Measurements from ENCODE around the gene RBM4. TPM values are rescaled to one million over a fixed set of nuclear protein-coding genes. Genes with fewer than 3 reads are reported as not detected.

RBM4 gene
- total and polyA plus RNA-seq, 8 donors: 100 to 246 (median 221) TPM

GRCh38 chr11:66692446-66692845, 53.9 kb downstream of the RBM4 start:
- no peak for TF ChIP-seq CTCF (IDR thresholded peaks at IDR 0.05)
- H3K27ac ChIP-seq: no peak overlapping the region
- no peaks in the 10 kb centered on the region for H3K27me3 ChIP-seq
- no peak for DNase-seq
- peaks cover 0 to 3% of the 10 kb centered on the region in 2 donors for H3K4me1 ChIP-seq
- intact Hi-C loops (cut with DNase I): loop anchor here in 1 of 2 donors (5.0 kb wide), 1 partner anchor 140 kb away; no protein-coding TSS in a partner anchor
- H3K36me3 ChIP-seq: no peaks in the 10 kb centered on the region
- no peak for ATAC-seq
- no peak overlapping the region for H3K4me3 ChIP-seq
- no peaks in the 10 kb centered on the region for H3K9me3 ChIP-seq

GRCh38 chr11:66692871-66693331, 54.4 kb downstream of the RBM4 start:
- Histone ChIP-seq H3K4me1 (peaks cover 0 to 3% of the 10 kb centered on the region in 2 donors), H3K27ac (no peak overlapping the region), H3K4me3 (no peak overlapping the region), H3K9me3 (no peaks in the 10 kb centered on the region), H3K36me3 (no peaks in the 10 kb centered on the region), H3K27me3 (no peaks in the 10 kb centered on the region)
- no peak for TF ChIP-seq CTCF (IDR thresholded peaks at IDR 0.05)
- DNase-seq (no peak), ATAC-seq (no peak)
- intact Hi-C loops (cut with DNase I): loop anchor here in 1 of 2 donors (5.0 kb wide), 1 partner anchor 139 kb away; no protein-coding TSS in a partner anchor

GRCh38 chr11:66693356-66694055, 55.0 kb downstream of the RBM4 start:
- Histone ChIP-seq H3K9me3 (no peaks in the 10 kb centered on the region), H3K4me3 (no peak overlapping the region), H3K27ac (no peak overlapping the region), H3K4me1 (peaks cover 0 to 3% of the 10 kb centered on the region in 2 donors), H3K36me3 (no peaks in the 10 kb centered on the region), H3K27me3 (no peaks in the 10 kb centered on the region)
- ATAC-seq (no peak), DNase-seq (no peak)
- intact Hi-C loops (cut with DNase I): loop anchor here in 1 of 2 donors (5.0 kb wide), 1 partner anchor 139 kb away; no protein-coding TSS in a partner anchor
- no peak for TF ChIP-seq CTCF (IDR thresholded peaks at IDR 0.05)

- Histone ChIP-seq H3K27ac (no peak overlapping the region), H3K36me3 (no peaks in the 10 kb centered on the region), H3K27me3 (no peaks in the 10 kb centered on the region), H3K4me1 (peaks cover 0 to 3% of the 10 kb centered on the region in 2 donors), H3K9me3 (no peaks in the 10 kb centered on the region), H3K4me3 (no peak overlapping the region)
- intact Hi-C loops (cut with DNase I): loop anchor here in 1 of 2 donors (5.0 kb wide), 1 partner anchor 138 kb away; no protein-coding TSS in a partner anchor
- no peak for TF ChIP-seq CTCF (IDR thresholded peaks at IDR 0.05)
- DNase-seq (no peak), ATAC-seq (no peak)
Measured at GRCh38 chr11:66694056-66694410, 55.5 kb downstream of the RBM4 start.

GRCh38 chr11:66694732-66695207, 56.3 kb downstream of the RBM4 start:
- DNase-seq: peak; percentile 70 to 89 (median 87)
- no peak overlapping the region for H3K27ac ChIP-seq
- no peaks in the 10 kb centered on the region for H3K27me3 ChIP-seq
- intact Hi-C loops (cut with DNase I): loop anchor here in 1 of 2 donors (5.0 kb wide), 1 partner anchor 138 kb away; no protein-coding TSS in a partner anchor
- no peak overlapping the region for H3K4me3 ChIP-seq
- H3K4me1 ChIP-seq: peaks cover 0 to 3% of the 10 kb centered on the region in 2 donors
- peak; percentile 83 to 89 for TF ChIP-seq CTCF (IDR thresholded peaks at IDR 0.05)
- H3K9me3 ChIP-seq: no peaks in the 10 kb centered on the region
- no peaks in the 10 kb centered on the region for H3K36me3 ChIP-seq
- peak; percentile 99 for ATAC-seq
